ENCODE data around the gene MRGPRD. TPM values are rescaled to one million over a fixed set of nuclear protein-coding genes. Genes with fewer than 3 reads are reported as not detected.

Gene MRGPRD
- total and polyA plus RNA-seq, 4 experiments from 2014 or later = 0.48 TPM; not detected in 3

GRCh38 chr11:68939583-68940555, 40.9 kb downstream of the MRGPRD start:
- Histone ChIP-seq H3K27me3 (ENCODE audit: insufficient read depth, low read length) (no peaks in the 10 kb centered on the region), H3K4me1 (ENCODE audit: insufficient read depth, low read length) (no peaks in the 10 kb centered on the region), H3K4me3 (ENCODE audit: low read length in 2 of 2) (no peak overlapping the region), H3K9me3 (ENCODE audit: control insufficient read depth in 1 of 2, low read length in 2 of 2) (no peaks in the 10 kb centered on the region), H3K36me3 (ENCODE audit: insufficient read depth, low read length) (peaks cover 23% of the 10 kb centered on the region), H3K27ac (ENCODE audit: low read depth, low read length) (no peak overlapping the region)
- no peaks in the 10 kb centered on the region for H3K4me1 Mint-ChIP-seq
- H3K4me3 Mint-ChIP-seq = no peak overlapping the region
- DNase-seq = no peak
- intact Hi-C loops (cut with micrococcal nuclease) = no loop called here
- ChIA-PET CTCF (ENCODE audit: partially characterized antibody) (no interaction called here), POLR2A (ENCODE audit: partially characterized antibody) (no interaction called here)
- no peak overlapping the region for H3K27ac Mint-ChIP-seq
- H3K36me3 Mint-ChIP-seq = peaks cover 0 to 34% of the 10 kb centered on the region in 2 donors
- H3K9me3 Mint-ChIP-seq = no peaks in the 10 kb centered on the region
- no peaks in the 10 kb centered on the region for H3K27me3 Mint-ChIP-seq

GRCh38 chr11:68938816-68939582, 41.8 kb downstream of the MRGPRD start:
- no peak overlapping the region for H3K4me3 Mint-ChIP-seq
- Histone ChIP-seq H3K9me3 (ENCODE audit: control insufficient read depth in 1 of 2, low read length in 2 of 2) (no peaks in the 10 kb centered on the region), H3K36me3 (ENCODE audit: insufficient read depth, low read length) (peaks cover 23% of the 10 kb centered on the region), H3K27me3 (ENCODE audit: insufficient read depth, low read length) (no peaks in the 10 kb centered on the region), H3K27ac (ENCODE audit: low read depth, low read length) (no peak overlapping the region), H3K4me1 (ENCODE audit: insufficient read depth, low read length) (no peaks in the 10 kb centered on the region), H3K4me3 (ENCODE audit: low read length in 2 of 2) (no peak overlapping the region)
- DNase-seq = no peak
- H3K9me3 Mint-ChIP-seq = no peaks in the 10 kb centered on the region
- peaks cover 0 to 36% of the 10 kb centered on the region in 2 donors for H3K36me3 Mint-ChIP-seq
- ChIA-PET CTCF (ENCODE audit: partially characterized antibody) (no interaction called here), POLR2A (ENCODE audit: partially characterized antibody) (no interaction called here)
- intact Hi-C loops (cut with micrococcal nuclease) = no loop called here
- H3K27me3 Mint-ChIP-seq = no peaks in the 10 kb centered on the region
- no peaks in the 10 kb centered on the region for H3K4me1 Mint-ChIP-seq
- H3K27ac Mint-ChIP-seq = peak overlapping the region in 2 of 7 donors; percentile 35 to 42

GRCh38 chr11:68938088-68938487, 42.7 kb downstream of the MRGPRD start:
- Histone ChIP-seq H3K4me3 (ENCODE audit: low read length in 2 of 2) (no peak overlapping the region), H3K36me3 (ENCODE audit: insufficient read depth, low read length) (peaks cover 23% of the 10 kb centered on the region), H3K9me3 (ENCODE audit: control insufficient read depth in 1 of 2, low read length in 2 of 2) (no peaks in the 10 kb centered on the region), H3K27ac (ENCODE audit: low read depth, low read length) (no peak overlapping the region), H3K27me3 (ENCODE audit: insufficient read depth, low read length) (no peaks in the 10 kb centered on the region), H3K4me1 (ENCODE audit: insufficient read depth, low read length) (no peaks in the 10 kb centered on the region)
- Mint-ChIP-seq H3K27ac (no peak overlapping the region), H3K9me3 (no peaks in the 10 kb centered on the region), H3K27me3 (no peaks in the 10 kb centered on the region), H3K36me3 (peaks cover 0 to 43% of the 10 kb centered on the region in 2 donors), H3K4me1 (no peaks in the 10 kb centered on the region), H3K4me3 (no peak overlapping the region)
- ChIA-PET CTCF (ENCODE audit: partially characterized antibody) (interaction anchor here (0.5 kb wide), 1 partner anchor 617 kb away, joined by 3 read pairs; no protein-coding TSS in a partner anchor), POLR2A (ENCODE audit: partially characterized antibody) (no interaction called here)
- DNase-seq = no peak
- intact Hi-C loops (cut with micrococcal nuclease) = no loop called here

DNA sequence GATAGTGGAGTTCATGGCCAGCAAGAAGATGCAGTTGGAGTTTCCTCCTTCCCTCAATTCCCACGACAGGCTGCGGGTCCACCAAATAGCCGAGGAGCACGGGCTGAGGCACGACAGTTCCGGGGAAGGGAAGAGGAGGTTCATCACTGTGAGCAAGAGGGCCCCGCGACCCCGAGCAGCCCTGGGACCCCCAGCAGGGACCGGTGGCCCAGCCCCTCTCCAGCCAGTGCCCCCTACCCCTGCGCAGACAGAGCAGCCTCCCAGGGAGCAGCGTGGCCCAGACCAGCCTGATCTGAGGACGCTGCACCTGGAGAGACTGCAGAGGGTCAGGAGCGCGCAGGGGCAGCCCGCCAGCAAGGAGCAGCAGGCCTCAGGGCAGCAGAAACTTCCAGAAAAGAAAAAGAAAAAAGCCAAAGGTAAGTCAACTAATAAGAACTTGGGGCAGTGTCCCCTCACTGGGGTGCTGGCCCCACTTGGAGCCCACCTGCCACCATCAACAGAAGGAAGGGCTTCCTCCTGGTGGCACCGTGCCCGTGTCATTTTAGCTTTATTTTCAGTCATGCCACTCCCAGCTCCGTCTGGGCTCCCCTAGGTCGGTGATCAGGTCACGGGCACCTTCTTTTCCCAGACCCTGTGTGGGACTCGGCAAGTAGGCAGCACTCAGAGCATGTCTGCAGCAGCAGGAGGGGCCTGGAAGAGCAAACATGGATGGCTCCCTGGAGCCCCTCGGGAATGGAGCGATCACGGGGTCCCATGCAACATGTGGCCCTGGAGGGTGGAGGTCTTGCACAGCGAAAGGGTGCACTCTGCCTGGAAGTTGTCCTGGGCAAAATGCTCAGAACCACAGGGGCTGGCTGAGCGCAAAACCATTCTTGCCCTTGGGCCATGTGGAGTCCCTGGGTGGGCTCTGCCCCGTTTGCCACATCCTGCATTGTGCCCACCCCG, 43.8 kb downstream of the MRGPRD start:
- Histone ChIP-seq H3K4me3 (ENCODE audit: low read length in 2 of 2) (no peak overlapping the region), H3K36me3 (ENCODE audit: insufficient read depth, low read length) (peaks cover 23% of the 10 kb centered on the region), H3K27ac (ENCODE audit: low read depth, low read length) (no peak overlapping the region), H3K27me3 (ENCODE audit: insufficient read depth, low read length) (no peaks in the 10 kb centered on the region), H3K4me1 (ENCODE audit: insufficient read depth, low read length) (no peaks in the 10 kb centered on the region), H3K9me3 (ENCODE audit: control insufficient read depth in 1 of 2, low read length in 2 of 2) (no peaks in the 10 kb centered on the region)
- intact Hi-C loops (cut with micrococcal nuclease) = no loop called here
- peak overlapping the region in 1 of 7 donors; percentile 79 for H3K27ac Mint-ChIP-seq
- H3K27me3 Mint-ChIP-seq = no peaks in the 10 kb centered on the region
- DNase-seq = no peak
- peaks cover 6 to 50% of the 10 kb centered on the region in 2 donors for H3K36me3 Mint-ChIP-seq
- ChIA-PET POLR2A (ENCODE audit: partially characterized antibody) (no interaction called here), CTCF (ENCODE audit: partially characterized antibody) (no interaction called here)
- no peaks in the 10 kb centered on the region for H3K9me3 Mint-ChIP-seq
- no peak overlapping the region for H3K4me3 Mint-ChIP-seq
- no peaks in the 10 kb centered on the region for H3K4me1 Mint-ChIP-seq

DNA sequence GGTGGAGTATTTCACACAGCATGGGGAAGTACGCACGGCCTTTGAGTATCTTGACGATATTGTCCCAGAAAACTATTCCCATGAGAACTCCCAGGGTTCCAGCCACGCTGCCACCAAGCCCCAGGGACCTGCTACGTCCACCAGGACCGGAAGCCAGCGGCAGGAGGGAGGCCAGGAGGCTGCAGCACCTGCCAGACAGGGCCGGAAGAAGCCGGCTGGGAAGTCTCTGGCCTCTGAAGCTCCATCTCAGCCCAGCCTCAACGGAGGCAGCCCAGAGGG, 44.5 kb downstream of the MRGPRD start:
- no peak overlapping the region for H3K4me3 ChIP-seq (ENCODE audit: low read length in 2 of 2)
- H3K27me3 ChIP-seq (ENCODE audit: insufficient read depth, low read length) = no peaks in the 10 kb centered on the region
- no peaks in the 10 kb centered on the region for H3K4me1 Mint-ChIP-seq
- H3K4me3 Mint-ChIP-seq = no peak overlapping the region
- intact Hi-C loops (cut with micrococcal nuclease) = no loop called here
- peaks cover 7 to 51% of the 10 kb centered on the region in 2 donors for H3K36me3 Mint-ChIP-seq
- no peaks in the 10 kb centered on the region for H3K9me3 ChIP-seq (ENCODE audit: control insufficient read depth in 1 of 2, low read length in 2 of 2)
- no peak overlapping the region for H3K27ac Mint-ChIP-seq
- H3K27me3 Mint-ChIP-seq = no peaks in the 10 kb centered on the region
- no peaks in the 10 kb centered on the region for H3K9me3 Mint-ChIP-seq
- no peak for DNase-seq
- H3K27ac ChIP-seq (ENCODE audit: low read depth, low read length) = no peak overlapping the region
- ChIA-PET CTCF (ENCODE audit: partially characterized antibody) (no interaction called here), POLR2A (ENCODE audit: partially characterized antibody) (no interaction called here)
- peaks cover 23% of the 10 kb centered on the region for H3K36me3 ChIP-seq (ENCODE audit: insufficient read depth, low read length)
- H3K4me1 ChIP-seq (ENCODE audit: insufficient read depth, low read length) = no peaks in the 10 kb centered on the region

DNA sequence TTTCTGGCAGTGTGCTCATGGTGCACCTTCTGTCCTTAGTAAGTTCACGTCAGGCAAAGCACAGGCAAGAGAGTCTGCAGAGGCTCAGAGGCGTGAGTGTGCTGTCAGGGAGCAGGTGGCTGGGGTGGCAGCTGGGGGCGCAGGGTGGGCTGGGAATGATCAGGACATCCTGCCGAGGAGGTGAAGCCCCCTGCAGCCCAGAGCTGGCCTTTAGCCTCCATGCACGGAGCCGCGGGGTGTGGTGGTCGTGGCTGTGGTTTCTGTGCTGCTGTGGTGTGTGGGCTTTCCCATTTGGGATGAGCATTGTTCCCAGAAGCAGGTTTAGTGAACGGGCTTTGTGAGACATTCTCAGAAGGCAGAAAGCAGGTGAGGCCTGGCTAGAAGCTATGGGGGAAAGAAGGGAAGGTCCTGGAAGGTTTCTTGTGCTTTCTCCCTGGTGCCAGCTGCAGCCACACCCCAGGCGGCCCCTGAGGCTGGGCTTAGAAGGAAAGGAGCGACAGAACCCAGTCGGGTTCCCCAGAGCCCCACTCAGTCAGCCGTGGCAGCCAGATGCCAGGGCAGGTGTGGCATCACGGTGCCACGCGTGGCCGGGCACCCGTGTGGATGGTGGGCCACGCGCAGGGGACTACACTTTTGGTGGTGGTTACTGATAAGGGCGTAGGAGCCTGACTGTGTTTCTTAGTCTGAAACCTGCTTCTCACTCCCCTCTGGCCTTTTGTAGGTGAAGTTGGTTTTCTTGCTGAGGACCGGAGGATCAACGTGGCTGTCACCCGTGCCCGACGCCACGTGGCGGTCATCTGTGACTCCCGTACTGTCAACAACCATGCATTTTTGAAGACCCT, 45.0 kb downstream of the MRGPRD start:
- Histone ChIP-seq H3K4me1 (ENCODE audit: insufficient read depth, low read length) (no peaks in the 10 kb centered on the region), H3K9me3 (ENCODE audit: control insufficient read depth in 1 of 2, low read length in 2 of 2) (no peaks in the 10 kb centered on the region), H3K27ac (ENCODE audit: low read depth, low read length) (no peak overlapping the region), H3K36me3 (ENCODE audit: insufficient read depth, low read length) (peaks cover 26% of the 10 kb centered on the region), H3K4me3 (ENCODE audit: low read length in 2 of 2) (no peak overlapping the region), H3K27me3 (ENCODE audit: insufficient read depth, low read length) (no peaks in the 10 kb centered on the region)
- CTCF ChIA-PET (ENCODE audit: partially characterized antibody) = no interaction called here
- Mint-ChIP-seq H3K9me3 (no peaks in the 10 kb centered on the region), H3K36me3 (peaks cover 7 to 49% of the 10 kb centered on the region in 2 donors), H3K27ac (peak overlapping the region in 3 of 7 donors; percentile 12 to 47 (median 29)), H3K4me1 (no peaks in the 10 kb centered on the region), H3K27me3 (no peaks in the 10 kb centered on the region), H3K4me3 (no peak overlapping the region)
- no peak for DNase-seq
- POLR2A ChIA-PET (ENCODE audit: partially characterized antibody) = no interaction called here
- intact Hi-C loops (cut with micrococcal nuclease) = no loop called here

Measured in CD4-positive, alpha-beta memory T cell (primary cell).